Loucy (cell line): ENCODE measurements around the gene OCEL1.

Experiments
- CTCF ChIP-seq: fragments of 200-600 bp; sonication (generic); conservative IDR thresholded peaks from 2 replicates; pipeline ENCODE4 v1.5.1; 2014; ENCODE audit warnings: mild to moderate bottlenecking, antibody characterized with exemption, low read length
- EZH2phosphoT487 ChIP-seq: fragments of 200-600 bp; IDR thresholded peaks from 2 replicates; pipeline ENCODE4 v1.6.1; 2018; ENCODE audit warnings: antibody characterized with exemption, mild to moderate bottlenecking, moderate library complexity, borderline replicate concordance

- TF ChIP-seq CTCF, result no peak
- TF ChIP-seq EZH2phosphoT487, result no peak
Observed at GRCh38 chr19:17235971-17236777, 10.1 kb downstream of the OCEL1 start.
